DND-41 (cell line): ENCODE results near the gene ZNF860.

Experiments used
- ATAC-seq: fragments of 200-7000 bp; cut with Tn5 transposase; 3 replicates; pipeline ENCODE4 v1.9.1; 2021; ENCODE audit warnings: low read depth; ENCODE audit not compliant: insufficient read depth
- DNase-seq: peaks from one replicate; pipeline ENCODE4 v3.0.0-alpha.2; 2020
- H2AFZ ChIP-seq: 2 replicates; pipeline ENCODE4 v1.6.0; 2012; ENCODE audit warnings: low read depth, low read length
- H3K27ac ChIP-seq: 2 replicates; pipeline ENCODE4 v1.5.1; 2012; ENCODE audit warnings: low read length, inconsistent platforms
- H3K27me3 ChIP-seq: fragments of 200-600 bp; sonication (generic); 2 replicates; pipeline ENCODE4 v1.6.0; 2012; ENCODE audit warnings: low read length, mild to moderate bottlenecking, inconsistent platforms; ENCODE audit not compliant: insufficient read depth, poor library complexity
- H3K36me3 ChIP-seq: 2 replicates; pipeline ENCODE4 v1.5.1; 2012; ENCODE audit warnings: low read length, inconsistent platforms; ENCODE audit not compliant: insufficient read depth
- H3K4me1 ChIP-seq: 2 replicates; pipeline ENCODE4 v1.5.1; 2012; ENCODE audit warnings: mild to moderate bottlenecking, low read length; ENCODE audit not compliant: insufficient read depth
- H3K4me2 ChIP-seq: 2 replicates; pipeline ENCODE4 v1.6.0; 2012; ENCODE audit warnings: mild to moderate bottlenecking, moderate library complexity, low read length, inconsistent platforms; ENCODE audit not compliant: insufficient read depth
- H3K4me3 ChIP-seq, 2 experiments: fragments of 200-600 bp in 1 of 2; shearing (Covaris generic) in 1 of 2; 2 replicates each; pipeline ENCODE4 v1.5.1; 2012 to 2016; ENCODE audit warnings: inconsistent platforms in 2 of 2, low read length in 2 of 2, mild to moderate bottlenecking in 2 of 2, low read depth in 1 of 2, moderate library complexity in 1 of 2
- H3K79me2 ChIP-seq: 2 replicates; pipeline ENCODE4 v1.6.0; 2012; ENCODE audit warnings: low read length, inconsistent platforms; ENCODE audit not compliant: insufficient read depth
- H3K9ac ChIP-seq: 2 replicates; pipeline ENCODE4 v1.6.0; 2012; ENCODE audit warnings: low read depth, mild to moderate bottlenecking, inconsistent platforms, low read length, moderate library complexity
- H3K9me3 ChIP-seq: 2 replicates; pipeline ENCODE4 v1.5.1; 2012; ENCODE audit warnings: low read length, moderate library complexity, mild to moderate bottlenecking, inconsistent platforms; ENCODE audit not compliant: insufficient read depth, severe bottlenecking
- H4K20me1 ChIP-seq: 2 replicates; pipeline ENCODE4 v1.6.0; 2012; ENCODE audit warnings: low read length; ENCODE audit not compliant: insufficient read depth
- EZH2 ChIP-seq: IDR thresholded peaks from 3 replicates; pipeline ENCODE4 v1.6.1; 2012; ENCODE audit warnings: borderline replicate concordance, low read depth, mild to moderate bottlenecking, moderate library complexity, low read length, inconsistent platforms; ENCODE audit not compliant: severe bottlenecking
- TF ChIP-seq, protein P1 (sequence below): IDR thresholded peaks from 2 replicates; pipeline ENCODE4 v1.5.1; 2012; ENCODE audit warnings: borderline replicate concordance, low read length, moderate library complexity, mild to moderate bottlenecking; ENCODE audit not compliant: poor library complexity, severe bottlenecking; ENCODE audit errors: extremely low read depth

Gene ZNF860

DNA sequence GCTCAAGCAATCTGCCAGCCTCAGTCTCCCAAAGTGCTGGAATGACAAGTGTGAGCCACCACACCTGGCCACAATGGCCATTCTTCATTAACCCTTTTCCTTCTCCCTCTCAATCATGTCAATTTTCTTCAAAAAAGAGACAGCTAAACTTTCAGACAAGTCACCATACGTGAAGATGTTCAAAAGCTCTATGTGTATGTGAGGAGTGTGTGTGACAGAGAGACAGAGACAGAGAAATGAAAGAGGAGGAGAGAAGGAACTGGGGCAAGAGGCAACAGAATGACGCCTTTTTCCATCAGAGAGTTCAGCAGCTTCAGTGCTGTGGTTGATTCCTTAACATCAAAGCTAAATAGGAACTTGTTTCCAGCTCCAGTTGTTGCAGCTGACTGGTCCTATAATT is 27.9 kb upstream of the ZNF860 start:
- no peak overlapping the region for H3K9ac ChIP-seq
- ATAC-seq (no peak), DNase-seq (no peak)
- no peaks in the 10 kb centered on the region for H3K4me1 ChIP-seq
- H2AFZ ChIP-seq, result no peak overlapping the region
- no peak overlapping the region for H3K4me3 ChIP-seq
- peaks cover 13% of the 10 kb centered on the region for H3K9me3 ChIP-seq
- H3K36me3 ChIP-seq, result no peaks in the 10 kb centered on the region
- no peak overlapping the region for H3K4me2 ChIP-seq
- no peak for TF ChIP-seq EZH2
- TF ChIP-seq, protein P1, sequence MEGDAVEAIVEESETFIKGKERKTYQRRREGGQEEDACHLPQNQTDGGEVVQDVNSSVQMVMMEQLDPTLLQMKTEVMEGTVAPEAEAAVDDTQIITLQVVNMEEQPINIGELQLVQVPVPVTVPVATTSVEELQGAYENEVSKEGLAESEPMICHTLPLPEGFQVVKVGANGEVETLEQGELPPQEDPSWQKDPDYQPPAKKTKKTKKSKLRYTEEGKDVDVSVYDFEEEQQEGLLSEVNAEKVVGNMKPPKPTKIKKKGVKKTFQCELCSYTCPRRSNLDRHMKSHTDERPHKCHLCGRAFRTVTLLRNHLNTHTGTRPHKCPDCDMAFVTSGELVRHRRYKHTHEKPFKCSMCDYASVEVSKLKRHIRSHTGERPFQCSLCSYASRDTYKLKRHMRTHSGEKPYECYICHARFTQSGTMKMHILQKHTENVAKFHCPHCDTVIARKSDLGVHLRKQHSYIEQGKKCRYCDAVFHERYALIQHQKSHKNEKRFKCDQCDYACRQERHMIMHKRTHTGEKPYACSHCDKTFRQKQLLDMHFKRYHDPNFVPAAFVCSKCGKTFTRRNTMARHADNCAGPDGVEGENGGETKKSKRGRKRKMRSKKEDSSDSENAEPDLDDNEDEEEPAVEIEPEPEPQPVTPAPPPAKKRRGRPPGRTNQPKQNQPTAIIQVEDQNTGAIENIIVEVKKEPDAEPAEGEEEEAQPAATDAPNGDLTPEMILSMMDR, result no peak
- H3K27me3 ChIP-seq, result no peaks in the 10 kb centered on the region
- no peaks in the 10 kb centered on the region for H3K79me2 ChIP-seq
- no peak overlapping the region for H3K27ac ChIP-seq
- H4K20me1 ChIP-seq, result no peaks in the 10 kb centered on the region

DNA sequence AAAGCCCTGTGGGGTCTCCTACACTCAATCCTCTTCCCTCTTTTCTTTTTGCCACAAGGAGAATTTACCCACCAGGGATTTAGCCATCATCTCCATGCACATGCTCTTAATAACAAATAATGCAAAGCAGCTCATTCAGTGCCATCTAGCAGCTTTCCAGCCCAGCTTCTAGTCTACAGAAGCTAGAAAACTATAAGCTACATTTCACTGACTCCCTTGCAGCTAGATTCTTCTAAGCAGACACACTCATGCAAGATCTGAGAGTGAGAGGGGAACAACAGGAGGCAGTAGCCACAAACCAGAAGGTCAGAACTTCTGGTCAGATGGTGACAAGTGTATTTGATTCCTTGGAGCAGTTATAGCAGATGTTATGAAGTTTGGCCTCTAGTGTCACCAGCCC is 26.0 kb upstream of the ZNF860 start:
- no peaks in the 10 kb centered on the region for H3K27me3 ChIP-seq
- TF ChIP-seq, protein P1, result no peak
- no peak for TF ChIP-seq EZH2
- H3K27ac ChIP-seq, result no peak overlapping the region
- H3K9ac ChIP-seq, result no peak overlapping the region
- H3K79me2 ChIP-seq, result no peaks in the 10 kb centered on the region
- H3K4me3 ChIP-seq, result no peak overlapping the region
- no peaks in the 10 kb centered on the region for H4K20me1 ChIP-seq
- no peak for ATAC-seq
- H3K36me3 ChIP-seq, result no peaks in the 10 kb centered on the region
- no peak for DNase-seq
- H3K9me3 ChIP-seq, result peaks cover 13% of the 10 kb centered on the region
- peaks cover 7% of the 10 kb centered on the region for H3K4me1 ChIP-seq
- no peak overlapping the region for H2AFZ ChIP-seq
- no peak overlapping the region for H3K4me2 ChIP-seq

DNA sequence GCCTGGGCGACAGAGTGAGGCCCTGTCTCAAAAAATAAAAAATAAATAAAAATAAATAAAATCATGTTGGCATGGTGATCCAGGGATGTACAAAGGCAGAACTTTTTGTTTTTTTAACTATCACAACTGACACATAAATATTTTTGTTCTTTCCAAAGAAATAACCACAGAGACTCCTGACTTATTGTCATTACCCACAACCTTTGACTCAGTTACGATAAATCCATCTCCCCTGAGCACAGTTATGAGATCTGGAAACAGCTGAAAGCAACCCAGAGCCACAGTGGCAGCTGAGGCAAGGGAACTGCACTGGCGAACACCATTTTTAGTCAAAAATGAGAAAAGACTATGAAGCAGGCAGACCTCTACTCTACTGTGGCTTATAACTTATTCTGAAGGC is 24.4 kb upstream of the ZNF860 start:
- Histone ChIP-seq H4K20me1 (no peaks in the 10 kb centered on the region), H2AFZ (no peak overlapping the region), H3K4me3 (no peak overlapping the region), H3K27ac (no peak overlapping the region), H3K9me3 (peaks cover 13% of the 10 kb centered on the region), H3K4me2 (no peak overlapping the region), H3K27me3 (no peaks in the 10 kb centered on the region), H3K36me3 (no peaks in the 10 kb centered on the region), H3K79me2 (no peaks in the 10 kb centered on the region), H3K4me1 (peaks cover 16% of the 10 kb centered on the region), H3K9ac (no peak overlapping the region)
- no peak for DNase-seq
- ATAC-seq, result no peak
- TF ChIP-seq EZH2, result no peak
- TF ChIP-seq, protein P1, result no peak

DNA sequence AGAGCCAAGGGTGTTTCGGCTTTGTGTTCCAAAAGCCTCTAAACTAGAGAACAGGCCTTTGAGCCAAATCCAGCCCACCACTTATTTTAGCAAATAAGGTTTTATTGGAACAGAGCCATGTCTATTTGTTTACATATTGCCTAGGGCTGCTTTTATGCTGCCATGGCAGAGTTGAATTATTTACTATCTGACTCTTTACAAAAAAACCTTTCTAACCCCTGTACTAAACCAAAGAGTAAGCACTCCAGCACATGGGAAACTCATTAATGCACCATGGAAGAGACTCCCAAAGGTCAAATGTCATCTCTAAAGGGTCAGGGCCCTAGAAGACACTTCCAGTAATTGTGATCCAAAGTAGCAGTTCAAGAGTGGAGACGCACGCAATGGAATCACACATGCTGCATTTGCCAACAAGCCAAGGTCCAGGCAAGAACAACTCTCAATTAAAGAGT is 22.8 kb upstream of the ZNF860 start:
- no peak overlapping the region for H2AFZ ChIP-seq
- H3K27me3 ChIP-seq, result no peaks in the 10 kb centered on the region
- no peak overlapping the region for H3K4me2 ChIP-seq
- H3K79me2 ChIP-seq, result no peaks in the 10 kb centered on the region
- ATAC-seq (no peak), DNase-seq (no peak)
- no peak overlapping the region for H3K27ac ChIP-seq
- H3K36me3 ChIP-seq, result no peaks in the 10 kb centered on the region
- H3K9ac ChIP-seq, result no peak overlapping the region
- H3K4me1 ChIP-seq, result peaks cover 26% of the 10 kb centered on the region
- peaks cover 13% of the 10 kb centered on the region for H3K9me3 ChIP-seq
- no peak overlapping the region for H3K4me3 ChIP-seq
- TF ChIP-seq EZH2, result no peak
- TF ChIP-seq, protein P1, result no peak
- H4K20me1 ChIP-seq, result no peaks in the 10 kb centered on the region
